Islet of Langerhans (tissue), 1 donor: ENCODE measurements around the gene HCRT.
"Not testable (repeated sequence)": the region's sequence is repeated elsewhere in the genome, so short reads cannot be mapped to it uniquely, and the experiment has no call there.

Experiments used
- FAIRE-seq: peaks from one replicate; lab custom pipeline; 2011; peaks lifted over from hg19 to GRCh38; lab: Jason Lieb, UNC

HCRT gene

GRCh38 chr17:42197564-42198156, 12.4 kb upstream of the HCRT start:
- no peak for FAIRE-seq

- FAIRE-seq: peak; percentile 73
Observed at GRCh38 chr17:42193969-42194899, 9.0 kb upstream of the HCRT start, which contains the start of gene GHDC. Gene GHDC (minus strand): TSS chr17:42194494. CDS start chr17:42193581, 913 bp downstream.

GRCh38 chr17:42193216-42193968, 8.1 kb upstream of the HCRT start:
- no peak for FAIRE-seq

GRCh38 chr17:42192189-42193126, 7.2 kb upstream of the HCRT start:
- FAIRE-seq: no peak

- FAIRE-seq: no peak
Observed at GRCh38 chr17:42191275-42191608, 6.0 kb upstream of the HCRT start.

- no peak for FAIRE-seq
Observed at GRCh38 chr17:42190491-42191274, 5.4 kb upstream of the HCRT start.

- FAIRE-seq: no peak
Observed at GRCh38 chr17:42189651-42189965, 4.4 kb upstream of the HCRT start.

- no peak for FAIRE-seq
Observed at GRCh38 chr17:42188749-42189650, 3.7 kb upstream of the HCRT start.

- FAIRE-seq: no peak
Observed at GRCh38 chr17:42187833-42188232, 2.6 kb upstream of the HCRT start.

GRCh38 chr17:42186191-42186590, 939 bp upstream of the HCRT start:
- FAIRE-seq: not testable (repeated sequence)

GRCh38 chr17:42185621-42185930, 324 bp upstream of the HCRT start:
- FAIRE-seq: no peak

- no peak for FAIRE-seq
Observed at GRCh38 chr17:42183741-42184711, 1.2 kb downstream of the HCRT start.

- no peak for FAIRE-seq
Observed at GRCh38 chr17:42182927-42183734, 2.1 kb downstream of the HCRT start.

GRCh38 chr17:42181851-42182207, 3.4 kb downstream of the HCRT start:
- no peak for FAIRE-seq

- FAIRE-seq: no peak
Observed at GRCh38 chr17:42180922-42181850, 4.1 kb downstream of the HCRT start, which contains the start of gene KCNH4. Gene KCNH4 (minus strand): TSS chr17:42181142. CDS start chr17:42180945, 197 bp downstream.

- FAIRE-seq: no peak
Observed at GRCh38 chr17:42180411-42180921, 4.8 kb downstream of the HCRT start.

- no peak for FAIRE-seq
Observed at GRCh38 chr17:42179911-42180410, 5.3 kb downstream of the HCRT start.
